Tibial nerve (tissue), 4 donors: ENCODE data around the gene KIRREL2. TPM values are rescaled to one million over a fixed set of nuclear protein-coding genes. Genes with fewer than 3 reads are reported as not detected.

Experiments used
- DNase-seq, 2 donors: peaks; one replicate each; pipeline ENCODE4 v3.0.0-alpha.2; 2019; ENCODE audit warnings: low spot score in 2 of 2
- H3K27ac ChIP-seq, 4 donors: fragments of 200-600 bp; sonication (generic) in 3 of 4; one replicate each; pipeline ENCODE4 v1.5.1; 2017 to 2019; ENCODE audit warnings: mild to moderate bottlenecking in 1 of 4
- H3K27me3 ChIP-seq, 2 donors: fragments of 200-600 bp; sonication (generic) in 1 of 2; one replicate each; pipeline versions ENCODE4 v1.5.1 to v1.6.0; 2017 to 2019
- H3K36me3 ChIP-seq, 3 donors: fragments of 200-600 bp; sonication (generic); one replicate each; pipeline ENCODE4 v1.5.1; 2018 to 2019
- H3K4me1 ChIP-seq, 4 donors: fragments of 200-600 bp; sonication (generic) in 3 of 4; one replicate each; pipeline ENCODE4 v1.5.1; 2017 to 2019
- H3K4me3 ChIP-seq, 4 donors: fragments of 200-600 bp; sonication (generic) in 3 of 4; one replicate each; pipeline ENCODE4 v1.5.1; 2017 to 2019; ENCODE audit warnings: mild to moderate bottlenecking in 1 of 4, moderate library complexity in 1 of 4
- H3K9me3 ChIP-seq, 4 donors: fragments of 200-600 bp; sonication (generic) in 3 of 4; one replicate each; pipeline ENCODE4 v1.5.1; 2017 to 2019
- CTCF ChIP-seq, 5 experiments: fragments of 200-600 bp in 3 of 5; fragments of 450-650 bp in 2 of 5; sonication (generic) in 3 of 5; IDR thresholded peaks; one replicate each; pipeline ENCODE4 v1.5.1; 2016 to 2019; ENCODE audit warnings: antibody characterized with exemption in 5 of 5, mild to moderate bottlenecking in 3 of 5, moderate library complexity in 2 of 5
- EP300 ChIP-seq, 2 donors: sonication (generic); formaldehyde crosslinking; IDR thresholded peaks; one replicate each; pipeline ENCODE4 v1.6.1; 2017; ENCODE audit warnings: antibody characterized with exemption in 2 of 2, mild to moderate bottlenecking in 1 of 2
- POLR2A ChIP-seq, 2 donors: fragments of 450-650 bp; IDR thresholded peaks; one replicate each; pipeline ENCODE4 v1.6.1; 2017; ENCODE audit warnings: antibody characterized with exemption in 2 of 2, mild to moderate bottlenecking in 2 of 2, moderate library complexity in 2 of 2
- WGBS, 2 donors: methylation state at CpG; one replicate each; pipeline ENCODE4 v1.1.5; 2018; 5-methylcytosine and 5-hydroxymethylcytosine counted together
- total RNA-seq, 4 donors: library from RNA; depleted of rRNA; stranded (reverse); fragments of >200 nt; gene quantifications; one replicate each; pipeline ENCODE4 v1.1.0, GENCODE V29; 2016

The KIRREL2 gene
- total RNA-seq, 4 donors from 2014 or later = 0.44 TPM; not detected in 3

GRCh38 chr19:35901854-35902661 is 45.3 kb downstream of the KIRREL2 start, which contains the start of gene HCST:
TSS of gene HCST (plus strand) at chr19:35902529. CDS start at chr19:35902594, 65 bp downstream.
- H3K4me3 ChIP-seq = peak within 1 kb of the TSS in 3 of 4 donors; percentile 4 to 80 (median 25)
- H3K36me3 ChIP-seq = peaks cover 0 to 8% (median 0%) of the 10 kb centered on the region in 3 donors
- no peak for DNase-seq
- H3K4me1 ChIP-seq = peaks cover 0 to 70% (median 33%) of the 10 kb centered on the region in 4 donors
- TF ChIP-seq CTCF (IDR thresholded peaks at IDR 0.05) = no peak
- TF ChIP-seq POLR2A (IDR thresholded peaks at IDR 0.05) = no peak
- no peak for TF ChIP-seq EP300 (IDR thresholded peaks at IDR 0.05)
- H3K27me3 ChIP-seq = peaks cover 0 to 3% of the 10 kb centered on the region in 2 donors
- H3K27ac ChIP-seq = peak within 1 kb of the TSS; percentile 83 to 94 (median 92)
- H3K9me3 ChIP-seq = no peaks in the 10 kb centered on the region
- 32 to 35% methylated on average over 6 of the region's 6 CpGs for WGBS, 2 donors

- peak overlapping the region; percentile 83 to 94 (median 92) for H3K27ac ChIP-seq
- TF ChIP-seq EP300 (IDR thresholded peaks at IDR 0.05) (no peak), CTCF (IDR thresholded peaks at IDR 0.05) (no peak), POLR2A (IDR thresholded peaks at IDR 0.05) (no peak)
- peaks cover 0 to 63% (median 31%) of the 10 kb centered on the region in 4 donors for H3K4me1 ChIP-seq
Measured at GRCh38 chr19:35902870-35903475, 46.3 kb downstream of the KIRREL2 start.

GRCh38 chr19:35903550-35904179 is 47.0 kb downstream of the KIRREL2 start:
- Histone ChIP-seq H3K36me3 (no peaks in the 10 kb centered on the region), H3K4me1 (peaks cover 0 to 56% (median 28%) of the 10 kb centered on the region in 4 donors), H3K9me3 (no peaks in the 10 kb centered on the region), H3K4me3 (peak overlapping the region in 3 of 4 donors; percentile 4 to 80 (median 25)), H3K27ac (peak overlapping the region in 3 of 4 donors; percentile 92 to 94 (median 93)), H3K27me3 (peaks cover 0 to 3% of the 10 kb centered on the region in 2 donors)
- TF ChIP-seq EP300 (IDR thresholded peaks at IDR 0.05) (peak in 1 of 2 donors; percentile 74), CTCF (IDR thresholded peaks at IDR 0.05) (no peak), POLR2A (IDR thresholded peaks at IDR 0.05) (peak; percentile 35 to 56)
- 5 to 6% methylated on average over 11 to 22 of the region's 24 CpGs for WGBS, 2 donors
- peak; percentile 43 to 57 for DNase-seq

More at GRCh38 chr19:35902870-35903475, 46.3 kb downstream of the KIRREL2 start:
- no peak for DNase-seq
- no peaks in the 10 kb centered on the region for H3K9me3 ChIP-seq
- H3K27me3 ChIP-seq = peaks cover 0 to 3% of the 10 kb centered on the region in 2 donors
- WGBS, 2 donors = 75 to 79% methylated on average over 10 of the region's 10 CpGs
- H3K4me3 ChIP-seq = peak overlapping the region in 3 of 4 donors; percentile 4 to 80 (median 25)
- H3K36me3 ChIP-seq = no peaks in the 10 kb centered on the region

GRCh38 chr19:35904311-35905068 is 47.8 kb downstream of the KIRREL2 start:
- peaks cover 0 to 3% of the 10 kb centered on the region in 2 donors for H3K27me3 ChIP-seq
- H3K4me3 ChIP-seq = no peak overlapping the region
- DNase-seq = peak in 1 of 2 donors; percentile 12
- H3K36me3 ChIP-seq = no peaks in the 10 kb centered on the region
- H3K4me1 ChIP-seq = peaks cover 0 to 51% (median 25%) of the 10 kb centered on the region in 4 donors
- H3K9me3 ChIP-seq = no peaks in the 10 kb centered on the region
- TF ChIP-seq EP300 (IDR thresholded peaks at IDR 0.05) (peak in 1 of 2 donors; percentile 42), CTCF (IDR thresholded peaks at IDR 0.05) (no peak)
- WGBS, 2 donors = 75 to 87% methylated on average over 10 of the region's 10 CpGs
- H3K27ac ChIP-seq = peak overlapping the region in 3 of 4 donors; percentile 92 to 94 (median 93)
